Mucosa of rectum (tissue), 2 donors: ENCODE measurements around the gene DNAH2.

Source experiments
- H3K27ac ChIP-seq, 2 donors: one replicate each; pipeline ENCODE4 v1.7.0; 2013; ENCODE audit warnings: inconsistent platforms in 2 of 2, low read depth in 2 of 2, low read length in 2 of 2
- H3K27me3 ChIP-seq, 2 donors: one replicate each; pipeline ENCODE4 v1.7.0; 2013; ENCODE audit warnings: low read length in 2 of 2; ENCODE audit not compliant: control insufficient read depth in 2 of 2, insufficient read depth in 2 of 2
- H3K36me3 ChIP-seq, 2 donors: one replicate each; pipeline ENCODE4 v1.7.0; 2013; ENCODE audit warnings: low read length in 2 of 2; ENCODE audit not compliant: control insufficient read depth in 2 of 2, insufficient read depth in 2 of 2
- H3K4me1 ChIP-seq, 2 donors: one replicate each; pipeline ENCODE4 v1.7.0; 2013; ENCODE audit warnings: low read length in 2 of 2, mild to moderate bottlenecking in 1 of 2; ENCODE audit not compliant: control insufficient read depth in 2 of 2, insufficient read depth in 2 of 2
- H3K4me3 ChIP-seq, 2 donors: one replicate each; pipeline ENCODE4 v1.7.0; 2013; ENCODE audit warnings: low read length in 2 of 2
- H3K9ac ChIP-seq, 2 donors: one replicate each; pipeline ENCODE4 v1.7.0; 2013; ENCODE audit warnings: low read length in 2 of 2, low read depth in 1 of 2, mild to moderate bottlenecking in 1 of 2
- H3K9me3 ChIP-seq, 2 donors: one replicate each; pipeline ENCODE4 v1.7.0; 2013; ENCODE audit warnings: low read length in 2 of 2; ENCODE audit not compliant: control insufficient read depth in 2 of 2
- donor health status: healthy.
- donor health status: Normal muscosa, but diverticular disease.

The DNAH2 gene

DNA sequence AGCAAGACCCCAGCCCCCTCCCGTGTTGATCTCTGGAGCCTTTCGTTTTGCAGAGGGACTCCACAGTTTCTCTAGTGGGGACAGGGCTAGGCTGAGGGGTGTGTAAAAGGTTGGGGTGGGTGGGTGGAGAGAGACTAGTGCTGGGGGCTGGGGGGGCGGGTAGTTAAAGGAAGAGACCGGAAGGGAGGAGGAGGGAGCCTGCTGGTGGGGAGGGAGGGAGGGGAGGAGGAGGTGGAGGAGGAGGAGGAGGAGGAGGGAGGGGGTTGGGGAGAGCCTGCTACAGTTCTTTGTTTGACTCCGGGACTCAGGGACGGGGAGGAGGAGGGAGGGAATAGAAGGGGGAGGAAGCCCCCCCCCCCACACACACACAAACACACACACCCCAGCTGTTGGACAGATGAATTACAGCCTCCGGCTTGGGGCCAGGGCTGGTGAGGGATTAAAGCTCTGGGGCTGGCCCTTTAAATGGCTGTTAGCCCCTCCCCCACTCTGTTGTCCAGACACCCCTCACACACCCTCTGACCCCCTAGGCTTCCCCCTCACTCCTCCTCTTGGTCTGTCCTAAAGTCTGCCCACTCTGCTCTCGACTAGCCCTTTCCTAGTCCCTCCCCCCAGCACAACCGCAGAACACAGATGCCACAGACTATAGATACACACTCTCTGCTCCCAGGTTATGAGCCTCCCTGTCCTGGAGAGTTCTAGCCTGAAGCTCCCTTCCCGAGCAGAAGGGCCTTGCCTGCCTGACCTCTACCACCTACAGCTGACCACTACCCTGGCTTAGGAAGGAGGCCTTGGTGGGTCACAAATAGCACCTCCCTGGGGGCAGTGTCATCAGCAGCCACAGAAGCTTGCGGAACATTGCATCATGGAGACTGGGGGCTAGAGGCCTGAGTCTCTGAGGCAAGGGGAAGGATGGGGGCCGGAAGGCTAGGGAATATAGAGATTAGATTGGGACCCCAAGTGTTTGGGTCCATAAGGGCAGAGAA is 120.8 kb downstream of the DNAH2 start:
- Histone ChIP-seq H3K4me1 (peaks cover 58 to 69% of the 10 kb centered on the region in 2 donors), H3K27ac (peak overlapping the region; percentile 98 to 99), H3K4me3 (peak overlapping the region; percentile 91 to 94), H3K9ac (peak overlapping the region; percentile 96 to 97), H3K9me3 (no peaks in the 10 kb centered on the region), H3K36me3 (peaks cover 2 to 4% of the 10 kb centered on the region in 2 donors), H3K27me3 (no peaks in the 10 kb centered on the region)

DNA sequence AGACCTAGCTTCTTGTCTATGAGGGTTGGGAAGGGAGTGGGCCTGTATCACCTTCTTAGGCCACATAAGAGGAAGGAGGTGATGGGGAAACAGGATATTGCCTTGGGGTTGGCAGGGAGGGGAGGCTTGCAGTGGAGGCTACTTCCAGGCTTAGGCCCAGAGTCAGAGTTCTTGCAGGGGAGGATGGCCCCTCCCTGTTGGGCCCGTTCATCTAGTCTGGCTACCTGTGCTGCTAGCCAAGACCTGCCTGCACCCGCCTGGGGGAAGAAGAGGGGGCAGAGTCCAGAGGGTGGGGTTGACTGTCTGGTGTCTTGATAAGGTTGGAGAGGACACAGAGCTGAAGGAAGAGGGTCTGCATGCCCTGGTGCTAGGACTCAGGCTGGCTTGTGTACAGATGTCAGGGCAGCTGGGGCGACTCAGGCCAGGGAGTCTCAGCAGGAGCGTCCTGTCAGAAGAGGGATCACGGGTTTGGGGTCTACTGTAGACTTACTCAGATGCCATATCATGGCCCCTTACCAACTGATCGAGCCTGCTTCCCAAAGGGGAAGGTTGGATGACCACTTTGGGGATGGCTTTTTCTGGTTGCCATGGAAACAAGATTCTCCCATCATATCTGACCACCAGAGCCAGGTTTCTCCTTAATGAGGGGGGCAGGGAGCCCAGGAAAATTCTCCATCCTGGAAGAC is 121.8 kb downstream of the DNAH2 start:
- no peaks in the 10 kb centered on the region for H3K9me3 ChIP-seq
- H3K36me3 ChIP-seq = peaks cover 2 to 4% of the 10 kb centered on the region in 2 donors
- no peaks in the 10 kb centered on the region for H3K27me3 ChIP-seq
- peak overlapping the region; percentile 84 to 87 for H3K27ac ChIP-seq
- H3K4me3 ChIP-seq = peak overlapping the region; percentile 58 to 59
- peak overlapping the region; percentile 38 to 55 for H3K9ac ChIP-seq
- peaks cover 55 to 67% of the 10 kb centered on the region in 2 donors for H3K4me1 ChIP-seq

DNA sequence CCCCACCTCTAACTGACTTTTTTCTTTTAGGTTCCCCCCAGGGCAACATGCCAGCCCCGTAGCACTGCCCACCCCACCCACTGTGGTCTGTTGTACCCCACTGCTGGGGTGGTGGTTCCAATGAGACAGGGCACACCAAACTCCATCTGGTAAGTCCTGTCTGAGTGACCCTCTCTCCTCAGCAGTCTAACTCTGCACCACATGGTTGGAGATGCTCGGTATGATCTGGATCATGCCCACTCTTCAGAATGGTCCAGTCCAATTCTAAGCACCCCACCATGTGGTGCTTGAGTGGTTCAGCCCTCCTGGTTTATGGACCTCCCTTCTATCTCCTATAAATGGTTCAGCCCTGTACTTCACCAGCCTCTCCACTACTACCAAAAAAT is 122.3 kb downstream of the DNAH2 start:
- peak overlapping the region; percentile 84 to 87 for H3K27ac ChIP-seq
- H3K4me1 ChIP-seq = peaks cover 55 to 67% of the 10 kb centered on the region in 2 donors
- H3K4me3 ChIP-seq = peak overlapping the region in 1 of 2 donors; percentile 58
- no peaks in the 10 kb centered on the region for H3K27me3 ChIP-seq
- no peaks in the 10 kb centered on the region for H3K9me3 ChIP-seq
- peaks cover 2 to 4% of the 10 kb centered on the region in 2 donors for H3K36me3 ChIP-seq
- H3K9ac ChIP-seq = peak overlapping the region in 1 of 2 donors; percentile 28

DNA sequence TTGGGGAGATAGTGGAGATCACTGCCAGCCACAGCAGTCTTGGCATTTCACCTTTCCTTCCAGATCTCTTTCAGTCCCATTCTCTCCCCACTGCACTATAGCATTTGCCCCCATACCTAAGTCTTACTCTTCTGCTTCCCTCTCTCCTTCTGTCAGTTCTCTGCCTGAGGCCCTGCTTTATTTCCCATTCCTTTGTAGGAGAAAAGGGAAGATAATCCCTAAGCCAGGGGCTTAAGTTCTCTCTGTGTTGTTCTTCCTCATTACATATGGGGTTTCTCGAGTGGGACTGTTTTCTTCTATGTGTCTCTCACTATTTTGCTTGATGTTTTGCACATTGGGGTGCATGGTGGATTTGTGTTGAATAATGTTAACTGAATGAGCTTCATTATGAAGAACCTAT is 122.9 kb downstream of the DNAH2 start:
- Histone ChIP-seq H3K36me3 (peaks cover 5 to 6% of the 10 kb centered on the region in 2 donors), H3K9ac (peak overlapping the region in 1 of 2 donors; percentile 9), H3K4me3 (no peak overlapping the region), H3K27me3 (no peaks in the 10 kb centered on the region), H3K4me1 (peaks cover 58 to 72% of the 10 kb centered on the region in 2 donors), H3K27ac (peak overlapping the region in 1 of 2 donors; percentile 100), H3K9me3 (no peaks in the 10 kb centered on the region)

DNA sequence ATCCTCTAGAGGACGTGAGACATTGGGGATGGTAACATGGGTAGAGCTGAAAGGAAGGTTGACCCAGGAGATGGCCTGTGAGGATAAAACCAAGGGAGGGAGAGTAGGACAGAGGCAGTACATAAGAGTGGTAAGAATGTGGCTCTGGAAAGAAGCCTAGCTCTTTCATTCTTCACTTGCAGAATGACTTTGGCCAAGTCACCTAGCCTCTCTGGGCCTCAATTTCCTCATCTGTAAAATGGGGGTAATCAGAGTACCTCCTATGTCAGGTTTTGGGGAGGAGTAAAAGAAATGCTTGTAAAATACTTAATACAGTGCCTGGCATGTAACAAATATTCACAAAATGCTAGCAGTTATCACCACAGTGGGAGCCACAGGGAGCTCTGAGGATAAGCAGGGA is 123.3 kb downstream of the DNAH2 start:
- H3K4me1 ChIP-seq = peaks cover 61 to 73% of the 10 kb centered on the region in 2 donors
- H3K9ac ChIP-seq = peak overlapping the region; percentile 88 to 93
- no peaks in the 10 kb centered on the region for H3K27me3 ChIP-seq
- peak overlapping the region; percentile 99 to 100 for H3K27ac ChIP-seq
- H3K36me3 ChIP-seq = peaks cover 8 to 9% of the 10 kb centered on the region in 2 donors
- peak overlapping the region; percentile 84 to 95 for H3K4me3 ChIP-seq
- no peaks in the 10 kb centered on the region for H3K9me3 ChIP-seq

DNA sequence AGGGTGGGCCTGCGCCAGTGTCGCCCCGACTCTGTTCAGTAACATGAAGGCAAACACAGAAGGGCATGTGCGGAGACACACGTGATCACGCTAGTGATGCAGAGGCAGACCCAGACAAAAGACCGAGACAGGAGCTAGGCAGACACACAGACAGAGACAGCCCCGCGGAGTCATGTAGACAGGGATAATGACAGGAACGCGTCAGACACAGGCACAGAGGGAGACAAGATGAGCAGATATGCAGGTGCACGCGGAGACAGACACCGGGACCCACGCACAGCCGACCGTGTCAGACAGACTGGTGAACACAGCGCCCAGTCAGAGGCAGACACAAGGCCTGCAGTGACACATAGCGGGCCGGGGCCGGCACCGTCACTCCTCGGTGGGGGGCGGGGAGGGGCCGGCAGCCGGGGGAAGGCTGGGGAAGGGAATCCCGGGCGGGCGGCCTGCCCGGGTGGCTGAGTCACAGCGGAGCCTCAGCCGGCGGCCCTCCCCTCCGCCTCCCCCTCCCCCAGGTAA is 123.9 kb downstream of the DNAH2 start:
- peaks cover 13 to 14% of the 10 kb centered on the region in 2 donors for H3K36me3 ChIP-seq
- H3K9ac ChIP-seq = peak overlapping the region; percentile 93 to 98
- H3K27me3 ChIP-seq = no peaks in the 10 kb centered on the region
- no peaks in the 10 kb centered on the region for H3K9me3 ChIP-seq
- H3K4me3 ChIP-seq = peak overlapping the region; percentile 84 to 95
- H3K4me1 ChIP-seq = peaks cover 59 to 68% of the 10 kb centered on the region in 2 donors
- H3K27ac ChIP-seq = peak overlapping the region; percentile 99 to 100

DNA sequence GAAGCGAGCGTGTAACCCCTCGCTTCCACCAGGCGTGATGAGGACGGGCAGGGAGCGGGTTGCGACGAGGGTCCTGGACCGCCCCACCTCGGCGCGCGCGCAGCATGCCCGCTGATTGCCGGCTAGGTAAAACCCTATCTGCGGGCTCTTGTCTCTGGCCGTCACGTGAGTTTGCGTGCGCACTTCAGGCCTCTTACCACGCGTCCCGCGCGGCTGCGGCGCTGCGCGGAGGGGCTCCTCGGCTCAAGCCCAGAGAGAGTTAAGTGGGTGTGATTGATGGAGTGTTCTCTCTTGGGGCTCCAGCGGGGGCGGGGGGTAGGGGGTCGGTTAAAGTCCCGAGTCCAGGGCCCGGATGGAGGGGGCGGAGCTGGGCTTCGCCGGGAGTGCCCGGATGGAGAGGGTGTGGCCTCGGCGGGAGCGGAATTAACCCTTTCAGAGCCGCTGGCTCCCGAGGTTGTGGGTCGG is 124.4 kb downstream of the DNAH2 start:
- Histone ChIP-seq H3K9me3 (no peaks in the 10 kb centered on the region), H3K36me3 (peaks cover 15 to 18% of the 10 kb centered on the region in 2 donors), H3K9ac (peak overlapping the region; percentile 93 to 98)

DNA sequence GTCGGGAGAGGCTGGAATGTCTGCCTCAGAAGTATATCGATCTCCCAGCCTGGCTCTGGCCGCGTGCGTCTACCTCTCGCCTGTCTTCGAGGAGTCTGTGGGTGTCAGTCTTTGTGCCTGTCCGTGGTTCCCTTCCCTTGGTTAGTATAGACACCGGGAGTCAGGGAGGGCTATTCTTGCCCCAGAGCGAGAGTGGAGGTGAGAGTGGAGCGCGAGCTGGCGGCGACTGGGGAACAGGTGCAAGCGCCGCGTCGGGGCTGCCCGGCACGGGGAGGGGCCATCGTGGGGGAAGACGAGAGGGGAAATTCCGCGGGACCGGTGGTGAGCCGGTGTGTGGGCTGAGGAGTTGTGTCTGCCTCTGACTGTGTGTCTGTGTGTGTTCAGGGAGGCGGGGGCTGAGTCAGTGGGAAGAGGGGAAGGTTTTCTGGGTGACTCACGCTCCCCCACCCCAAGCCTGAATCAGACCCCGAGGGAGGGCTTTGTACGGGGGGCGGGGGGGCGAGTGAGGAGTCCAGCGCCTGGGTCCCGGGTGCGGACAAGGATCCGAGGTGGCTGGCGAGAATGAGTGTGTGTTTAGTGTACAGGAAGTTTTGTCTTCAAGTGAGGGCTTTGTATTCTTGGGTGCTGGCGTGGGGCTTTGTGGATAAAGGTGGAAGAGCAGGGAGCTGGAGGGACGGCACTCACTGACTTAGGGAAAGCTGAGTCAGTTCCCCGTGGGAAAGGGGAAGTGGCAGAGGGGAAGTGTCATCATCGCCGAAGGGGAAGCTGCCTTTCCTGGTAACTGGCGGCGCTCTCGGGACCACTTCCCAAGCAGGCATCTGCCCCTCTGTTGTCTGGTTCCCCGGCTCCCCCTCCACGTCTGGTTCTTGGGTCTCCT is 125.1 kb downstream of the DNAH2 start:
- Histone ChIP-seq H3K9me3 (no peaks in the 10 kb centered on the region), H3K4me1 (peaks cover 50 to 58% of the 10 kb centered on the region in 2 donors), H3K36me3 (peaks cover 18 to 20% of the 10 kb centered on the region in 2 donors), H3K27ac (peak overlapping the region; percentile 99 to 100), H3K9ac (peak overlapping the region; percentile 93 to 98), H3K4me3 (peak overlapping the region; percentile 84 to 95), H3K27me3 (no peaks in the 10 kb centered on the region)

More for the DNA sequence above, 124.4 kb downstream of the DNAH2 start:
- H3K4me1 ChIP-seq = peaks cover 57 to 65% of the 10 kb centered on the region in 2 donors
- peak overlapping the region; percentile 84 to 95 for H3K4me3 ChIP-seq
- H3K27me3 ChIP-seq = no peaks in the 10 kb centered on the region
- peak overlapping the region; percentile 99 to 100 for H3K27ac ChIP-seq

DNA sequence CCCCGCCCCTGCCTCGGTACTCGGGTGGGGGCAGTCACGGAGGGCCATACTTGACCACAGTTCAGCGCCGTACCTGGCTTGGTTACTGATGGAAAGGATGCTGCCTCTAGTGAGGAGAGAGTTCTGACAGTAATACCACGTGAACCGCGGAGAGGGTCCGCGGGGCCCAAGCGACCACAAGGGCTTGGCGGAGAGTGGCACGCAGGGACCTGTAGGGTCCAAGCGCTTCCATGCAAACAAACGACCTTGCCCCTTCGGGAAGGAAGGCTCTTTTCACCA is 125.7 kb downstream of the DNAH2 start:
- peak overlapping the region; percentile 99 to 100 for H3K27ac ChIP-seq
- H3K4me1 ChIP-seq = peaks cover 47 to 55% of the 10 kb centered on the region in 2 donors
- no peaks in the 10 kb centered on the region for H3K27me3 ChIP-seq
- H3K36me3 ChIP-seq = peaks cover 19 to 21% of the 10 kb centered on the region in 2 donors
- peak overlapping the region; percentile 84 to 95 for H3K4me3 ChIP-seq
- peak overlapping the region; percentile 93 to 98 for H3K9ac ChIP-seq
- H3K9me3 ChIP-seq = no peaks in the 10 kb centered on the region
